GM12801 (cell line): Measurements from ENCODE around the gene GTF2H4.

Experiments
- CTCF ChIP-seq: IDR thresholded peaks from one replicate; pipeline ENCODE4 v1.5.1; 2011; ENCODE audit warnings: control low read depth; ENCODE audit not compliant: insufficient read length; ENCODE audit errors: extremely low read depth

GTF2H4 gene

GRCh38 chr6:30897882-30898281 is 10.1 kb upstream of the GTF2H4 start:
- no peak for TF ChIP-seq CTCF

- TF ChIP-seq CTCF, result no peak
These were observed 9.2 kb upstream of the GTF2H4 start for GRCh38 chr6:30898750-30899360.

GRCh38 chr6:30900863-30901417 is 7.1 kb upstream of the GTF2H4 start:
- no peak for TF ChIP-seq CTCF

- TF ChIP-seq CTCF, result no peak
These were observed 6.6 kb upstream of the GTF2H4 start for GRCh38 chr6:30901436-30901835.

GRCh38 chr6:30902709-30903108 is 5.3 kb upstream of the GTF2H4 start:
- TF ChIP-seq CTCF, result no peak

GRCh38 chr6:30903236-30903635 is 4.8 kb upstream of the GTF2H4 start:
- TF ChIP-seq CTCF, result no peak

GRCh38 chr6:30908700-30909099 is 693 bp downstream of the GTF2H4 start:
- TF ChIP-seq CTCF, result no peak
